Measurements from ENCODE around the gene ZNF440. TPM values are rescaled to one million over a fixed set of nuclear protein-coding genes. Genes with fewer than 3 reads are reported as not detected.

The ZNF440 gene
- total and polyA plus RNA-seq, 2 experiments from 2014 or later, result 2.4 to 4.2 TPM

DNA sequence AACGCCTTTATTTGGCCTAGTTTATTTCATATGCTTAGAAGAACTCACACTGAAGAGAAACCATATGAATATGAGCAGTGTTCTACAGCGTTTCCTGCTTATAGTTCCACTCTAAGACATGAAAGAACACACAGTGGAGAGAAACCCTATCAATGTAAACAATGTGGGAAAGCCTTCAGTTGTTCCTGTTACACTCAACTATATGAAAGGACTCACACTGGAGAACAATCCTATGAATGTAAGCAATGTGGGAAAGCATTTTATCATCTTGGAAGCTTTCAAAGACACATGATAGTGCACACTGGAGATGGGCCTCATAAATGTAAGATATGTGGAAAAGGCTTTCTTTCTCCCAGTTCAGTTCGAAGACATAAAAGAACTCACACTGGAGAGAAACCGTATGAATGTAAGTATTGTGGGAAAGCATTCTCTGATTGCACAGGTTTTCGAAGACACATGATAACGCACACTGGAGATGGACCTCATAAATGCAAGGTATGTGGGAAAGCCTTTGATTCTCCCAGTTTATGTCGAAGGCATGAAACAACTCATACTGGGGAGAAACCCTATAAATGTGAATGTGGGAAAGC is 33.5 kb upstream of the ZNF440 start:
- H3K9me3 ChIP-seq (ENCODE audit: low read depth), result peaks cover 25% of the 10 kb centered on the region
- H3K36me3 ChIP-seq (ENCODE audit: low read depth), result peaks cover 75% of the 10 kb centered on the region
- H3K4me3 ChIP-seq, result no peak overlapping the region; the same call in 1 of the 2 replicates
- peaks cover 11% of the 10 kb centered on the region; the same call in 1 of the 2 replicates for H3F3A ChIP-seq (ENCODE audit: insufficient read depth)
- no peak overlapping the region for H3K9ac ChIP-seq
- H3K9me2 ChIP-seq (ENCODE audit: insufficient read depth), result no peaks in the 10 kb centered on the region
- H3K79me2 ChIP-seq (ENCODE audit: insufficient read depth), result peaks cover 18% of the 10 kb centered on the region
- H3K4me2 ChIP-seq (ENCODE audit: unreplicated experiment), result no peak overlapping the region
- H3K27me3 ChIP-seq (replicated peaks; ENCODE audit: insufficient read depth), result no peaks in the 10 kb centered on the region
- H3K27ac ChIP-seq, result no peak overlapping the region
- H2AFZ ChIP-seq, result no peak overlapping the region
- 96 to 98% methylated on average over 7 of the region's 7 CpGs for WGBS, 2 experiments (ENCODE audit: low coverage in 1 of 2, low lambda C conversion rate in 2 of 2, missing lambda C conversion rate in 2 of 2)
- DNase-seq, result no peak
- no peaks in the 10 kb centered on the region for H3K4me1 ChIP-seq (ENCODE audit: insufficient read depth)
- in situ Hi-C loops (cut with MboI), result no loop called here
- TF ChIP-seq EZH2 (IDR thresholded peaks at IDR 0.05; ENCODE audit: insufficient read depth, poor library complexity, severe bottlenecking) (no peak), EZH2phosphoT487 (IDR thresholded peaks at IDR 0.05; ENCODE audit: insufficient read depth, low read depth) (no peak)
- H4K20me1 ChIP-seq (ENCODE audit: insufficient read depth), result no peaks in the 10 kb centered on the region

DNA sequence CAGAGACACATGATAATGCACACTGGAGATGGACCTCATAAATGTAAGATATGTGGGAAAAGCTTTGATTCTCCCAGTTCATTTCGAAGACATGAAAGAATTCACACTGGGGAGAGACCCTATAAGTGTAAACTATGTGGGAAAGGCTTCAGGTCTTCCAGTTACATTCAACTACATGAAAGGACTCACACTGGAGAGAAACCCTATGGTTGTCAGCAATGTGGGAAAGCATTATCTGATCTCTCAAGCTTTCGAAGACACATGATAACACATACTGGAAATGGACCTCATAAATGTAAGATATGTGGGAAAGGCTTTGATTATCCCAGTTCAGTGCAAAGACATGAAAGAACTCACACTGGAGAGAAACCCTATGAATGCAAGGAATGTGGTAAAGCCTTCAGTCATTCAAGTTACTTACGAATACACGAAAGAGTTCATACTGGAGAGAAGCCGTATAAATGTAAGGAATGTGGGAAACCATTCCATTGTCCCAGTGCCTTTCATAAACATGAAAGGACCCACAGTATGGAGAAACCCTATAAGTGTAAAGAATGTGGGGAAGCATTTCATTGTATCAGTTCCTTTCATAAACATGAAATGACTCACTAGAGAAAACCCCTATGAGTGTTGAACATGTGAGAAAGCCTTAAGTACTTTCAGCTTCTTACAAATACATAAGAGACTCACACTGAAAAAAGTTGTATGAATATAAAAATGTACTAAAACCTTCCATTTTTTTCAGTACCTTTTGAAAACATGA is 32.6 kb upstream of the ZNF440 start:
- H3F3A ChIP-seq (ENCODE audit: insufficient read depth), result peaks cover 11% of the 10 kb centered on the region; the same call in 1 of the 2 replicates
- H4K20me1 ChIP-seq (ENCODE audit: insufficient read depth), result no peaks in the 10 kb centered on the region
- H3K4me3 ChIP-seq, result no peak overlapping the region
- peaks cover 25% of the 10 kb centered on the region for H3K9me3 ChIP-seq (ENCODE audit: low read depth)
- H3K4me2 ChIP-seq (ENCODE audit: unreplicated experiment), result no peak overlapping the region
- in situ Hi-C loops (cut with MboI), result no loop called here
- peaks cover 75% of the 10 kb centered on the region for H3K36me3 ChIP-seq (ENCODE audit: low read depth)
- H3K27me3 ChIP-seq (replicated peaks; ENCODE audit: insufficient read depth), result no peaks in the 10 kb centered on the region
- H3K4me1 ChIP-seq (ENCODE audit: insufficient read depth), result no peaks in the 10 kb centered on the region
- H3K9me2 ChIP-seq (ENCODE audit: insufficient read depth), result no peaks in the 10 kb centered on the region
- DNase-seq, result peak; percentile 40
- H3K9ac ChIP-seq, result no peak overlapping the region
- no peak overlapping the region for H3K27ac ChIP-seq
- TF ChIP-seq EZH2phosphoT487 (IDR thresholded peaks at IDR 0.05; ENCODE audit: insufficient read depth, low read depth) (no peak), EZH2 (IDR thresholded peaks at IDR 0.05; ENCODE audit: insufficient read depth, poor library complexity, severe bottlenecking) (no peak)
- no peak overlapping the region for H2AFZ ChIP-seq
- H3K79me2 ChIP-seq (ENCODE audit: insufficient read depth), result peaks cover 8% of the 10 kb centered on the region; the same call in 1 of the 2 replicates
- 97 to 98% methylated on average over 5 of the region's 5 CpGs for WGBS, 2 experiments (ENCODE audit: low coverage in 1 of 2, low lambda C conversion rate in 2 of 2, missing lambda C conversion rate in 2 of 2)

DNA sequence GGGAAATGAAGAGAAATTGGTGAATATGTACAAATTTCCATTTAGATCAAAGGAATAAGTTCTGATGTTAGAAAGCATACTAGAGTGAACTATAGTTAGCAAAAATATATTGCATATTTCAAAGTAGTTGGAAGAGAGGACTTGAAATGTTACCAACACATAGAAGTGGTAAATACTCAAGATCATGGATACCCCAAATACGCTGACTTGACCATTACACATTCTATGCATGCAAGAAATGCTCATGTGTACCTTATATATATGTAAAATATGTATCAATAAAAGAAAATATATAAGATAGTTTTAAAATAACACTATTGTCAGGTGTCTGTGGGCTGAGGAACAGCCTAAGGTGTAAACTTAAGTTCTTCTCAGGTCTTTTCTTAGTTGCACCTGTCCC is 30.3 kb upstream of the ZNF440 start:
- no peaks in the 10 kb centered on the region for H3K27me3 ChIP-seq (replicated peaks; ENCODE audit: insufficient read depth)
- no peak for DNase-seq
- H3K4me2 ChIP-seq (ENCODE audit: unreplicated experiment), result no peak overlapping the region
- H3K9ac ChIP-seq, result no peak overlapping the region
- H3K9me2 ChIP-seq (ENCODE audit: insufficient read depth), result no peaks in the 10 kb centered on the region
- no peak overlapping the region for H3K4me3 ChIP-seq
- H3K36me3 ChIP-seq (ENCODE audit: low read depth), result peaks cover 53% of the 10 kb centered on the region
- H4K20me1 ChIP-seq (ENCODE audit: insufficient read depth), result no peaks in the 10 kb centered on the region
- 96 to 98% methylated on average over 1 of the region's 1 CpG for WGBS, 2 experiments (ENCODE audit: low coverage in 1 of 2, low lambda C conversion rate in 2 of 2, missing lambda C conversion rate in 2 of 2)
- H2AFZ ChIP-seq, result no peak overlapping the region
- no peak for TF ChIP-seq EZH2 (IDR thresholded peaks at IDR 0.05; ENCODE audit: insufficient read depth, poor library complexity, severe bottlenecking)
- no peak for TF ChIP-seq EZH2phosphoT487 (IDR thresholded peaks at IDR 0.05; ENCODE audit: insufficient read depth, low read depth)
- in situ Hi-C loops (cut with MboI), result no loop called here
- H3F3A ChIP-seq (ENCODE audit: insufficient read depth), result peaks cover 11% of the 10 kb centered on the region; the same call in 1 of the 2 replicates
- no peaks in the 10 kb centered on the region for H3K79me2 ChIP-seq (ENCODE audit: insufficient read depth)
- peaks cover 25% of the 10 kb centered on the region for H3K9me3 ChIP-seq (ENCODE audit: low read depth)
- H3K27ac ChIP-seq, result no peak overlapping the region
- H3K4me1 ChIP-seq (ENCODE audit: insufficient read depth), result no peaks in the 10 kb centered on the region

DNA sequence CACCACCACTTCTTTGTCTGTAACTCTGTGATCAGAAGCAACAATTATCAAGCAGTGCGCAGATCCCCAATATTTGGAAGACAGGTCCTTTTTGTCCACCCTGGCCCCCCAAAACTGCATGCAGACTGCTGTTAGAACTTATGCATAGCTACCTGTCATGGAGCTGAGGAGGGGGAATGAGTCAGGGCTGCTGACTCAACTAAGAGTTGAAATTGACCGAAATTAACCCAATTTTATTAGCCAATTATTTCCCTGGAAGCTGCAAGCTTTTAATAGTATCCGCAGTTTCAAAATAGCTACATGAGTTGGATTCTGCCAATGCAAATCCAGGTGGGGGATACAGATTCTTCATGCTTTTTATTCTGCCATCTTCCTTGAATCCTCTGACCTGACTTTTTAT is 29.7 kb upstream of the ZNF440 start:
- TF ChIP-seq EZH2 (IDR thresholded peaks at IDR 0.05; ENCODE audit: insufficient read depth, poor library complexity, severe bottlenecking), result no peak
- no peak for TF ChIP-seq EZH2phosphoT487 (IDR thresholded peaks at IDR 0.05; ENCODE audit: insufficient read depth, low read depth)
- DNase-seq, result no peak
- H4K20me1 ChIP-seq (ENCODE audit: insufficient read depth), result no peaks in the 10 kb centered on the region
- H3K4me1 ChIP-seq (ENCODE audit: insufficient read depth), result no peaks in the 10 kb centered on the region
- H3K4me3 ChIP-seq, result no peak overlapping the region
- peaks cover 25% of the 10 kb centered on the region for H3K9me3 ChIP-seq (ENCODE audit: low read depth)
- H3K9ac ChIP-seq, result no peak overlapping the region
- H3F3A ChIP-seq (ENCODE audit: insufficient read depth), result peaks cover 11% of the 10 kb centered on the region; the same call in 1 of the 2 replicates
- H3K4me2 ChIP-seq (ENCODE audit: unreplicated experiment), result no peak overlapping the region
- WGBS, 2 experiments (ENCODE audit: low coverage in 1 of 2, low lambda C conversion rate in 2 of 2, missing lambda C conversion rate in 2 of 2), result 96% methylated on average over 3 of the region's 3 CpGs
- peaks cover 47% of the 10 kb centered on the region for H3K36me3 ChIP-seq (ENCODE audit: low read depth)
- in situ Hi-C loops (cut with MboI), result no loop called here
- H2AFZ ChIP-seq, result no peak overlapping the region
- no peak overlapping the region for H3K27ac ChIP-seq
- H3K79me2 ChIP-seq (ENCODE audit: insufficient read depth), result no peaks in the 10 kb centered on the region
- H3K9me2 ChIP-seq (ENCODE audit: insufficient read depth), result no peaks in the 10 kb centered on the region
- no peaks in the 10 kb centered on the region for H3K27me3 ChIP-seq (replicated peaks; ENCODE audit: insufficient read depth)

All from GM23248 (cell line).